ENCODE data around the gene SBF2.

SBF2 gene

GRCh38 chr11:10097615-10098014 lies 196.4 kb downstream of the SBF2 start:
- TF ChIP-seq POLR2AphosphoS5 (IDR thresholded peaks at IDR 0.05; ENCODE audit: low read depth): no peak
- TF ChIP-seq CTCF (IDR thresholded peaks at IDR 0.05; ENCODE audit: insufficient read depth, low read length): no peak
- TF ChIP-seq SPI1 (IDR thresholded peaks at IDR 0.05; ENCODE audit: borderline replicate concordance, low read depth): no peak
- TF ChIP-seq REST (IDR thresholded peaks at IDR 0.05; ENCODE audit: insufficient replicate concordance, low read depth): no peak
- TF ChIP-seq GABPA (IDR thresholded peaks at IDR 0.05; ENCODE audit: low read depth): no peak
- Histone ChIP-seq H3K27me3 (ENCODE audit: insufficient read depth, poor library complexity, severe bottlenecking) (no peaks in the 10 kb centered on the region), H3K27ac (replicated peaks) (no peak overlapping the region), H3K4me3 (replicated peaks; ENCODE audit: insufficient read depth, low read length) (no peak overlapping the region)
- DNase-seq (ENCODE audit: low read depth in 1 of 2, low spot score in 1 of 2): no peak

DNA sequence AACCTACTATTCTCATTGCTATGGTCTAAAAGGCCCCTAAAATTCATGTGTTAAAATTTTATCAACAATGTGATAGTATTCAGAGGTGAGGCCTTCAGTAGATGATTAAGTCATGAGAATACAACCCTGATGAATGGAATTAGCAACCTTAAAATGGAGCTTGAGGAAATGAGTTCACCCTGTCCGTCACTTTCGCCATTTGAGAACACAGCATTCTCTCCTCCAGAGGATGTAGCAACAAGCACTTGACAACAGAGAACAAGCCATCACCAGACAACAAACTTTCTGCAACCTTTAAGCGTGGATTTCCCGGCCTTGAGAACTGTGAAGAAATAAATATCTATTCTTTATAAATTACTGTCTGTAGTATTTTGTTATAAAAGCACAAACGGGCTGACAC lies 197.0 kb downstream of the SBF2 start:
- DNase-seq (ENCODE audit: low read depth in 1 of 2, low spot score in 1 of 2): no peak
- no peak for TF ChIP-seq GABPA (IDR thresholded peaks at IDR 0.05; ENCODE audit: low read depth)
- TF ChIP-seq REST (IDR thresholded peaks at IDR 0.05; ENCODE audit: insufficient replicate concordance, low read depth): no peak
- TF ChIP-seq CTCF (IDR thresholded peaks at IDR 0.05; ENCODE audit: insufficient read depth, low read length): no peak
- no peak overlapping the region for H3K4me3 ChIP-seq (replicated peaks; ENCODE audit: insufficient read depth, low read length)
- H3K27me3 ChIP-seq (ENCODE audit: insufficient read depth, poor library complexity, severe bottlenecking): no peaks in the 10 kb centered on the region
- no peak overlapping the region for H3K27ac ChIP-seq (replicated peaks)

- TF ChIP-seq GABPA (IDR thresholded peaks at IDR 0.05; ENCODE audit: low read depth) (no peak), POLR2AphosphoS5 (IDR thresholded peaks at IDR 0.05; ENCODE audit: low read depth) (no peak), REST (IDR thresholded peaks at IDR 0.05; ENCODE audit: insufficient replicate concordance, low read depth) (no peak), CTCF (IDR thresholded peaks at IDR 0.05; ENCODE audit: insufficient read depth, low read length) (no peak), SPI1 (IDR thresholded peaks at IDR 0.05; ENCODE audit: borderline replicate concordance, low read depth) (no peak)
- no peak overlapping the region for H3K27ac ChIP-seq (replicated peaks)
- H3K4me3 ChIP-seq (replicated peaks; ENCODE audit: insufficient read depth, low read length): no peak overlapping the region
- no peak for DNase-seq (ENCODE audit: low read depth in 1 of 2, low spot score in 1 of 2)
- H3K27me3 ChIP-seq (ENCODE audit: insufficient read depth, poor library complexity, severe bottlenecking): no peaks in the 10 kb centered on the region
Measured at GRCh38 chr11:10095412-10096208, 198.4 kb downstream of the SBF2 start.
